DND-41 (cell line): ENCODE data around the gene PNISR.
A peak's percentile ranks its signal among the peaks of the same experiment; 100 is the strongest.

Source experiments
- CTCF ChIP-seq: IDR thresholded peaks from 2 replicates; pipeline ENCODE4 v1.5.1; 2012; ENCODE audit warnings: borderline replicate concordance, low read length, moderate library complexity, mild to moderate bottlenecking; ENCODE audit not compliant: poor library complexity, severe bottlenecking; ENCODE audit errors: extremely low read depth
- EZH2 ChIP-seq: IDR thresholded peaks from 3 replicates; pipeline ENCODE4 v1.6.1; 2012; ENCODE audit warnings: borderline replicate concordance, low read depth, mild to moderate bottlenecking, moderate library complexity, low read length, inconsistent platforms; ENCODE audit not compliant: severe bottlenecking

DNA sequence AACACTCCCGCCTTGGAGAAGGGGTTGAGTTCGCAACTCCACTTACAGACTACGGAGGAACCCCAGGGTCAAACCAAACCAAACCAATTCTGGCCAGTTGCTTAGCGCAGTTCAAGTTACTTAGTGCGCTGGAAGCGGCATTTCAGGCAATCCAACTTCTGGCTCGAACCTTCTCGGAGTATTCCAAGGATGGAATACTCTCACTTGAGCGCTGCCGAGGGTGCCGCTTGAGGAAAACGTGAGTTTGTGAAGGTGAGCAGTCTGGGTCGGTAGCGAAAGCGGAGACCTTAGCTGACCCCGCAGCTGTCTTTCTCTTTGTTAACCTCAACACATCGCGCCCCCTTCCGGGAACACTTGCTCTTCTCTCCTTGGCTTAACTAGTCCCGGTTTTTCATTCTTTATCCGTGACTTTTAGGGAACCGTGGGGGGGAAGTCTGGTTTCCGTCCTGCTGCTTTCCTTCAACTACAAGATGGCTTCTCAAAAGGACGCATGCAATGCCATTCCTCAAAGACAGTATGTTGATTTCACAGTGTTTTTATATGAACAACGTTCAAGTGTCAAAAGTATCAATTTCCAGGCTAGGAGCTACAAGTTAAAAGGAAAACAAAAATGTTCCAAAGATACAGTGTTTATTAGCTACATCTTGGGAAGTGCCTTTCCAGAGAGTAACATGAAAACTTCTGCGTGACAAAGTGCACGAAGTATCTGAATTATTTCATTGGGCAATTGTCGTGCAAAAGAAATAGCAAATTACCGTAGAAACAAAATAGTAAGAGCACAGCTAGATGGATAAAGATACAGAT is 741 bp upstream of the PNISR start:
- TF ChIP-seq CTCF (peak; percentile 65), EZH2 (no peak)
